Prostate gland (tissue), 2 donors: ENCODE data around the gene WRAP53. TPM values are rescaled to one million over a fixed set of nuclear protein-coding genes. Genes with fewer than 3 reads are reported as not detected.

Source experiments
- DNase-seq: peaks from one replicate; pipeline ENCODE4 v3.0.0-alpha.2; 2019; ENCODE audit warnings: low spot score
- H3K27ac ChIP-seq, 2 donors: fragments of 200-600 bp; sonication (generic); 2 replicates each; pipeline ENCODE4 v1.5.1; 2017 to 2019
- H3K27me3 ChIP-seq: fragments of 200-600 bp; sonication (generic); replicated peaks from 2 replicates; pipeline ENCODE4 v1.5.1; 2019; ENCODE audit not compliant: insufficient read depth
- H3K36me3 ChIP-seq, 2 donors: fragments of 200-600 bp; sonication (generic); 1 replicate in 1 of 2; 2 replicates in 1 of 2; pipeline versions ENCODE4 v1.5.1 to v1.8.1; 2017 to 2019
- H3K4me1 ChIP-seq: fragments of 200-600 bp; sonication (generic); replicated peaks from 2 replicates; pipeline ENCODE4 v1.5.1; 2019
- H3K4me3 ChIP-seq, 2 donors: fragments of 200-600 bp; sonication (generic); 2 replicates each; pipeline ENCODE4 v1.5.1; 2017 to 2019
- H3K9me3 ChIP-seq: fragments of 200-600 bp; sonication (generic); 2 replicates; pipeline ENCODE4 v1.5.1; 2017
- CTCF ChIP-seq, 4 experiments: fragments of 200-600 bp in 2 of 4; fragments of 450-650 bp in 2 of 4; sonication (generic) in 2 of 4; IDR thresholded peaks; 1 replicate in 3 of 4; 2 replicates in 1 of 4; pipeline ENCODE4 v1.5.1; 2016 to 2019; ENCODE audit warnings: antibody characterized with exemption in 4 of 4, mild to moderate bottlenecking in 2 of 4, moderate library complexity in 2 of 4
- POLR2A ChIP-seq: fragments of 450-650 bp; IDR thresholded peaks from one replicate; pipeline ENCODE4 v1.6.1; 2016; ENCODE audit warnings: antibody characterized with exemption, mild to moderate bottlenecking
- POLR2AphosphoS5 ChIP-seq: sonication (generic); formaldehyde crosslinking; IDR thresholded peaks from one replicate; pipeline ENCODE4 v1.6.1; 2017; ENCODE audit warnings: antibody characterized with exemption
- WGBS: methylation state at CpG from one replicate; pipeline ENCODE4 v1.1.5; 2018; 5-methylcytosine and 5-hydroxymethylcytosine counted together
- intact Hi-C: fragments of 100-400 bp; cut with DNase I; formaldehyde crosslinking; loops from one replicate; pipeline ENCODE4 v1.14.2; 2022
- total RNA-seq, 2 donors: library from RNA; depleted of rRNA; stranded (reverse); fragments of >200 nt; gene quantifications; one replicate each; pipeline ENCODE4 v1.1.0, GENCODE V29; 2016

WRAP53 gene
- total RNA-seq, 2 donors from 2014 or later, result 8.6 to 9.4 TPM

- Histone ChIP-seq H3K36me3 (peaks cover 0 to 1% of the 10 kb centered on the region in 2 donors), H3K27me3 (no peaks in the 10 kb centered on the region), H3K9me3 (no peaks in the 10 kb centered on the region), H3K27ac (no peak overlapping the region), H3K4me3 (no peak overlapping the region), H3K4me1 (peaks cover 7% of the 10 kb centered on the region)
- WGBS, result 92% methylated on average over 3 of the region's 3 CpGs
- intact Hi-C loops, result no loop called here
- DNase-seq, result no peak
- TF ChIP-seq POLR2A, result no peak
- no peak for TF ChIP-seq POLR2AphosphoS5
- no peak for TF ChIP-seq CTCF (IDR thresholded peaks at IDR 0.05)
Observed at GRCh38 chr17:7706631-7707354, 18.5 kb downstream of the WRAP53 start.

GRCh38 chr17:7707446-7707845 lies 19.2 kb downstream of the WRAP53 start:
- TF ChIP-seq POLR2A (no peak), POLR2AphosphoS5 (no peak), CTCF (IDR thresholded peaks at IDR 0.05) (no peak)
- intact Hi-C loops, result no loop called here
- Histone ChIP-seq H3K27me3 (no peaks in the 10 kb centered on the region), H3K4me3 (no peak overlapping the region), H3K9me3 (no peaks in the 10 kb centered on the region), H3K4me1 (peaks cover 7% of the 10 kb centered on the region), H3K36me3 (no peaks in the 10 kb centered on the region), H3K27ac (no peak overlapping the region)
- no peak for DNase-seq
- WGBS, result 87% methylated on average over 9 of the region's 9 CpGs

- Histone ChIP-seq H3K27me3 (no peaks in the 10 kb centered on the region), H3K27ac (no peak overlapping the region), H3K4me3 (no peak overlapping the region), H3K4me1 (peaks cover 7% of the 10 kb centered on the region), H3K9me3 (no peaks in the 10 kb centered on the region), H3K36me3 (no peaks in the 10 kb centered on the region)
- intact Hi-C loops, result no loop called here
- no peak for TF ChIP-seq POLR2AphosphoS5
- no peak for TF ChIP-seq CTCF (IDR thresholded peaks at IDR 0.05)
- no peak for TF ChIP-seq POLR2A
- no peak for DNase-seq
- 88% methylated on average over 22 of the region's 22 CpGs for WGBS
Observed at GRCh38 chr17:7707858-7708750, 19.8 kb downstream of the WRAP53 start.

- DNase-seq, result no peak
- TF ChIP-seq POLR2AphosphoS5, result no peak
- TF ChIP-seq CTCF (IDR thresholded peaks at IDR 0.05), result no peak
- TF ChIP-seq POLR2A, result no peak
- WGBS, result 80% methylated on average over 8 of the region's 11 CpGs
- intact Hi-C loops, result no loop called here
- H3K4me3 ChIP-seq, result no peak overlapping the region
- H3K36me3 ChIP-seq, result no peaks in the 10 kb centered on the region
- H3K9me3 ChIP-seq, result no peaks in the 10 kb centered on the region
- H3K4me1 ChIP-seq, result peaks cover 7% of the 10 kb centered on the region
- H3K27ac ChIP-seq, result no peak overlapping the region
- H3K27me3 ChIP-seq, result no peaks in the 10 kb centered on the region
Observed at GRCh38 chr17:7709031-7709430, 20.8 kb downstream of the WRAP53 start.
